ENCODE results near the gene COL25A1. TPM values are rescaled to one million over a fixed set of nuclear protein-coding genes. Genes with fewer than 3 reads are reported as not detected.

The COL25A1 gene
- total RNA-seq, 1 donor = 0.27 TPM

GRCh38 chr4:108831886-108832285, 470.6 kb downstream of the COL25A1 start:
- no peak overlapping the region for H3K4me3 ChIP-seq (ENCODE audit: low read depth, low read length)
- DNase-seq (ENCODE audit: low read depth) = no peak
- TF ChIP-seq CTCF (IDR thresholded peaks at IDR 0.05; ENCODE audit: insufficient read depth, low read length) = no peak

- H3K4me3 ChIP-seq (ENCODE audit: low read depth, low read length) = no peak overlapping the region
- no peak for TF ChIP-seq CTCF (IDR thresholded peaks at IDR 0.05; ENCODE audit: insufficient read depth, low read length)
- no peak for DNase-seq (ENCODE audit: low read depth)
These were observed 471.2 kb downstream of the COL25A1 start for GRCh38 chr4:108831291-108831690.

GRCh38 chr4:108830509-108831244, 471.8 kb downstream of the COL25A1 start:
- no peak for TF ChIP-seq CTCF (IDR thresholded peaks at IDR 0.05; ENCODE audit: insufficient read depth, low read length)
- DNase-seq (ENCODE audit: low read depth) = no peak
- no peak overlapping the region for H3K4me3 ChIP-seq (ENCODE audit: low read depth, low read length)

- DNase-seq (ENCODE audit: low read depth) = no peak
- TF ChIP-seq CTCF (IDR thresholded peaks at IDR 0.05; ENCODE audit: insufficient read depth, low read length) = no peak
- H3K4me3 ChIP-seq (ENCODE audit: low read depth, low read length) = no peak overlapping the region
These were observed 472.4 kb downstream of the COL25A1 start for GRCh38 chr4:108829966-108830492.

GRCh38 chr4:108828620-108829019, 473.8 kb downstream of the COL25A1 start:
- no peak for TF ChIP-seq CTCF (IDR thresholded peaks at IDR 0.05; ENCODE audit: insufficient read depth, low read length)
- DNase-seq (ENCODE audit: low read depth) = no peak
- H3K4me3 ChIP-seq (ENCODE audit: low read depth, low read length) = no peak overlapping the region

- no peak for DNase-seq (ENCODE audit: low read depth)
- no peak overlapping the region for H3K4me3 ChIP-seq (ENCODE audit: low read depth, low read length)
- TF ChIP-seq CTCF (IDR thresholded peaks at IDR 0.05; ENCODE audit: insufficient read depth, low read length) = no peak
These were observed 476.7 kb downstream of the COL25A1 start for GRCh38 chr4:108825737-108826136.
